Memory B cell (primary cell): ENCODE measurements around the gene MT4.
A peak's percentile ranks its signal among the peaks of the same experiment; 100 is the strongest.
"Not testable (repeated sequence)": the region's sequence is repeated elsewhere in the genome, so short reads cannot be mapped to it uniquely, and the experiment has no call there.

Experiments used
- ATAC-seq: fragments of 150-1000 bp; cut with Tn5 transposase; 2 replicates; pipeline ENCODE4 v1.10.0; 2021; ENCODE audit warnings: low read depth, mild to moderate bottlenecking, moderate library complexity
- DNase-seq, 2 donors: peaks; one replicate each; pipeline ENCODE4 v3.0.0; 2022; ENCODE audit warnings: low spot score in 2 of 2
- H3K27ac Mint-ChIP-seq: one replicate; pipeline ENCODE4 v1.8.0; 2022; ENCODE audit warnings: mild to moderate bottlenecking, moderate library complexity, mixed read lengths
- H3K27me3 Mint-ChIP-seq: one replicate; pipeline ENCODE4 v1.8.0; 2022; ENCODE audit warnings: mixed read lengths
- H3K36me3 Mint-ChIP-seq: one replicate; pipeline ENCODE4 v1.8.0; 2022; ENCODE audit warnings: mild to moderate bottlenecking, mixed read lengths
- H3K4me1 Mint-ChIP-seq: one replicate; pipeline ENCODE4 v1.8.0; 2022; ENCODE audit warnings: mixed read lengths
- H3K4me3 Mint-ChIP-seq: one replicate; pipeline ENCODE4 v1.8.0; 2022; ENCODE audit warnings: mild to moderate bottlenecking, moderate library complexity, mixed read lengths
- H3K9me3 Mint-ChIP-seq: one replicate; pipeline ENCODE4 v1.8.0; 2022; ENCODE audit warnings: mixed read lengths

MT4 gene

GRCh38 chr16:56577300-56577625, 12.4 kb downstream of the MT4 start:
- Mint-ChIP-seq H3K9me3 (peaks cover 5% of the 10 kb centered on the region), H3K4me3 (no peak overlapping the region), H3K27me3 (peaks cover 2% of the 10 kb centered on the region), H3K27ac (no peak overlapping the region), H3K36me3 (peaks cover 2% of the 10 kb centered on the region), H3K4me1 (peaks cover 5% of the 10 kb centered on the region)
- ATAC-seq (no peak), DNase-seq (no peak)

GRCh38 chr16:56580391-56581048, 15.6 kb downstream of the MT4 start:
- no peaks in the 10 kb centered on the region for H3K9me3 Mint-ChIP-seq
- no peak overlapping the region for H3K4me3 Mint-ChIP-seq
- H3K27me3 Mint-ChIP-seq, result peaks cover 6% of the 10 kb centered on the region
- ATAC-seq (no peak), DNase-seq (no peak)
- H3K4me1 Mint-ChIP-seq, result peaks cover 5% of the 10 kb centered on the region
- no peaks in the 10 kb centered on the region for H3K36me3 Mint-ChIP-seq
- H3K27ac Mint-ChIP-seq, result no peak overlapping the region

DNA sequence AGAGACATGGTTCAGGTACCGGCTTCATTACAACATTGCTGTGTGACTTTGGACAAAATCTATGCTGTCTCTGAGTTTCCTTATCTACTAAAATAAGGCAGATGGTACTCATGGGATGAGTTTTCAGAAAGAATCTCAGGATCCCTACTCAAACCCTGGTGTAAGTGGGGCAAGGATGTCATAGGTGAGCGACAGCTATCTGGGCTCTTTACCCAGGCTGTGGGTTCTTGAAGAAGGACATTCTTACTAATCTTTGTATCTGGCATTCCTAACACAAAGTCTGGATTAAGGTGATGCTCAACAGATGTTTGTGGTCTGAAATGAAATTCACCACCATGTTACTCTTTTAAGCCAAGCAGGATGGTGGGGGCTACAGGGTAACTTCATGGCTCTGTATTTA, 18.0 kb downstream of the MT4 start:
- not testable (repeated sequence) for H3K4me1 Mint-ChIP-seq, ATAC-seq, H3K27ac Mint-ChIP-seq, H3K36me3 Mint-ChIP-seq, H3K4me3 Mint-ChIP-seq, H3K9me3 Mint-ChIP-seq, DNase-seq
- H3K27me3 Mint-ChIP-seq, result peaks cover 10% of the 10 kb centered on the region

- no peaks in the 10 kb centered on the region for H3K9me3 Mint-ChIP-seq
- no peaks in the 10 kb centered on the region for H3K36me3 Mint-ChIP-seq
- no peak overlapping the region for H3K4me3 Mint-ChIP-seq
- H3K27ac Mint-ChIP-seq, result no peak overlapping the region
- no peaks in the 10 kb centered on the region for H3K4me1 Mint-ChIP-seq
- ATAC-seq, result no peak
- no peak for DNase-seq
- peaks cover 13% of the 10 kb centered on the region for H3K27me3 Mint-ChIP-seq
Observed at GRCh38 chr16:56583351-56584168, 18.7 kb downstream of the MT4 start.

- no peak for DNase-seq
- Mint-ChIP-seq H3K4me3 (no peak overlapping the region), H3K9me3 (no peaks in the 10 kb centered on the region), H3K36me3 (no peaks in the 10 kb centered on the region), H3K4me1 (peaks cover 3% of the 10 kb centered on the region), H3K27me3 (peaks cover 17% of the 10 kb centered on the region), H3K27ac (no peak overlapping the region)
- no peak for ATAC-seq
Observed at GRCh38 chr16:56584276-56584675, 19.4 kb downstream of the MT4 start.

GRCh38 chr16:56588781-56589140, 23.9 kb downstream of the MT4 start:
- DNase-seq (no peak), ATAC-seq (no peak)
- Mint-ChIP-seq H3K27ac (no peak overlapping the region), H3K4me1 (peaks cover 6% of the 10 kb centered on the region), H3K27me3 (peaks cover 33% of the 10 kb centered on the region), H3K4me3 (peak overlapping the region; percentile 59), H3K9me3 (no peaks in the 10 kb centered on the region), H3K36me3 (no peaks in the 10 kb centered on the region)

DNA sequence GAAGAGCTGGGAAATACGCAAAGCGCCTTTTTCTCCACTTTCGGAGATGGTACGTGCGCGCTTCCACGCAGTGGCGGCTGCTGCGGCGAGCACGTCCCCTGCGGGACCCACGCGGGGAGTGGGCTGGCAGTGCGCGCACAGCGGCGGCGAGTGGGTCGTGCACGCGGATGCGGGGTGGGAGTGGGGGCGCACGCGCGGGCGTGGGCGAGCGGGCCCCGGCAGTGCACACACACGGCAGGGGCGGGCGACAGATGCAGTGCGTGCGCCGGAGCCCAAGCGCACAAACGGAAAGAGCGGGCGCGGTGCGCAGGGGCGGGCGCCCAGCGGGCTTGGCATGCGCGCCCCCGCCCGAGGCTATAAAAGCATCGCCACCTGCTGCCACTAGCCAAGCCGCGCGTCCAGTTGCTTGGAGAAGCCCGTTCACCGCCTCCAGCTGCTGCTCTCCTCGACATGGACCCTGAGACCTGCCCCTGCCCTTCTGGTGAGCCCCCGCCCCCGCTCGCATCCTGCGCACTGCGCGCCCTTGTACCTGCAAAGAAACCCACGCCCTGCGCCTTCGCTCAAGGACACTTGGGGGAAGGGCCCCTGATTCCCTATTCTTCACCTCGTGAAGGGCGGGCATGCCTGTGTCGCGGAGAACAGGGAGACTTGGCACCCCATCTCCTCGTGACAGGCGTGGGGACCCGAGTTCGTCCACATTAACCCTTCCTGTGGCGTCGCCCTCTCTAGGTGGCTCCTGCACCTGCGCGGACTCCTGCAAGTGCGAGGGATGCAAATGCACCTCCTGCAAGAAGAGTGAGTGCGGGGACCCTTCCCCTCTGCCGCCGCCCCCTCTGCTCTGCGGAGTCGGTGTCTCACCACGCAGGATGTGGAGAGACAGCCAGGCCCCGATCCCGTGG, 24.5 kb downstream of the MT4 start, which contains the start of gene MT3:
Gene MT3, plus strand, starts transcription at position 388 of the 899 bp plus-strand sequence. Its CDS starts 63 bp downstream, at position 451.
- ATAC-seq, result peak; percentile 31
- peaks cover 6% of the 10 kb centered on the region for H3K4me1 Mint-ChIP-seq
- H3K4me3 Mint-ChIP-seq, result peak within 1 kb of the TSS; percentile 59
- H3K9me3 Mint-ChIP-seq, result peaks cover 2% of the 10 kb centered on the region
- no peaks in the 10 kb centered on the region for H3K36me3 Mint-ChIP-seq
- peaks cover 30% of the 10 kb centered on the region for H3K27me3 Mint-ChIP-seq
- no peak for DNase-seq
- H3K27ac Mint-ChIP-seq, result no peak within 1 kb of the TSS

- Mint-ChIP-seq H3K9me3 (peaks cover 2% of the 10 kb centered on the region), H3K27me3 (peaks cover 27% of the 10 kb centered on the region), H3K27ac (no peak overlapping the region), H3K4me3 (no peak overlapping the region), H3K36me3 (no peaks in the 10 kb centered on the region), H3K4me1 (peaks cover 6% of the 10 kb centered on the region)
- no peak for ATAC-seq
- DNase-seq, result no peak
Observed at GRCh38 chr16:56591377-56592060, 26.6 kb downstream of the MT4 start.

DNA sequence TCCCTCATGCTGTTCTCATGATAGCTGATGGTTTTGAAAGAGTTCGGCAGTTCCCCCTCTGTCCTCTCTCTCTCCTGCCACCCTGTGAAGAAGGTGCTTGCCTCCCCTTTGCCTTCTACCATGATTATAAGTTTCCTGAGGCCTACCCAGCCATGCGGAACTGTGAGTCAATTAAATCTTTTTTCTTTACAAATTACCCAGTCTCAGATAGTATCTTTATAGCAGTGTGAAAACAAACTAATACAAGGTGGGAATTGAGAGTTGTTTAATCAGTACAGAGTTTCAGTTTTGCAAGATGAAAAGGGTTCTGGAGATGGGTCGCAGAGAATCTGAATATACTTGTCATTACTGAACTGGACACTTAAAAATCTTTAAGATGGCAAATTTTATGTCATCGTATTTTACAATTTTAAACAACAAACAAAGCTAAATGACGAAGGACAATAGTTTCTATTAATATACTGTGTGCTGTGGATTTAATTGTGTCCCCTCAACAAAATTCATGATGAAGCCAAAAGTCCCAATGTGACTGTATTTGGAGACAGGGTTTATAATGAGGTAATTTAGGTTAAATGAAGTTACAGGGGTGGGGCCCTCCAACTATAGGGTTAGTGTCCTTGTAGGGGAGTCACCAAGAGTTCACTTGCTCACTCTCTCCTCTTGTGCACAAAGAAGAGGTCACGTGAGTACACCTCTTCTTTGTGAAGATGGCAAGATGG, 28.9 kb downstream of the MT4 start:
- H3K36me3 Mint-ChIP-seq, result no peaks in the 10 kb centered on the region
- peaks cover 5% of the 10 kb centered on the region for H3K4me1 Mint-ChIP-seq
- ATAC-seq, result no peak
- DNase-seq, result no peak
- H3K9me3 Mint-ChIP-seq, result peaks cover 9% of the 10 kb centered on the region
- peaks cover 22% of the 10 kb centered on the region for H3K27me3 Mint-ChIP-seq
- H3K4me3 Mint-ChIP-seq, result no peak overlapping the region
- H3K27ac Mint-ChIP-seq, result no peak overlapping the region

- Mint-ChIP-seq H3K36me3 (no peaks in the 10 kb centered on the region), H3K27me3 (peaks cover 19% of the 10 kb centered on the region), H3K4me1 (peaks cover 3% of the 10 kb centered on the region), H3K27ac (no peak overlapping the region), H3K4me3 (no peak overlapping the region), H3K9me3 (peaks cover 9% of the 10 kb centered on the region)
- DNase-seq (no peak), ATAC-seq (no peak)
Observed at GRCh38 chr16:56594292-56594619, 29.4 kb downstream of the MT4 start.

DNA sequence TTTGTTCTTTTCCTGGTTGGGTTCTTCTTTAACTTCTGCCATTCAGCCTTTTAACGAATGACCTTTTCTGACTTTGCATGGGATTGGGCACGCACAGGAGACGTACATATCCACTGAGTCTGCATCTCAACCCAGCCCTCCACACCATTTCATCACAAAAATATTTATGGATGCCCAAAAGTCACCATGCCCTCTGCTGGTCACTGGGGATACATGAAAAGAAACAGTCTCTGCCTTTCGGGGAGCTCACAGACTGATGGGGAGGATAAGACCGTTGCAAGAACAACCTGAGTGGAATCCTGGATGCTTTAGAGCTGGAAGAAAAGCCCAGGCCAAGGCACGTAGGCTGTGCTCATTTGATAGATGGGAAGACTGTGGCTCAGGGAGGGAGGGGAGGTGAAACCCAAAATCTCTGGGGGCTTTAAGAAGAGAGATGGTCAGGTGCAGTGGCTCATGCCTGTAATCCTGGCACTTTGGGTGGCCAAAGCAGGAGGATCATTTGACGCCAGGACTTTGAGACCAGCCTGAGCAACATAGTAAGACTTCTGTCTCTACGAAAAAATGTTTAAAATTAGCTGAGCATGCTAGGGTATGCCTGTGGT, 35.6 kb downstream of the MT4 start:
- peak; percentile 77 for ATAC-seq
- peak in 1 of 2 donors; percentile 43 for DNase-seq
- Mint-ChIP-seq H3K36me3 (no peaks in the 10 kb centered on the region), H3K27ac (no peak overlapping the region), H3K27me3 (peaks cover 10% of the 10 kb centered on the region), H3K4me3 (no peak overlapping the region), H3K4me1 (peaks cover 4% of the 10 kb centered on the region), H3K9me3 (peaks cover 7% of the 10 kb centered on the region)

DNA sequence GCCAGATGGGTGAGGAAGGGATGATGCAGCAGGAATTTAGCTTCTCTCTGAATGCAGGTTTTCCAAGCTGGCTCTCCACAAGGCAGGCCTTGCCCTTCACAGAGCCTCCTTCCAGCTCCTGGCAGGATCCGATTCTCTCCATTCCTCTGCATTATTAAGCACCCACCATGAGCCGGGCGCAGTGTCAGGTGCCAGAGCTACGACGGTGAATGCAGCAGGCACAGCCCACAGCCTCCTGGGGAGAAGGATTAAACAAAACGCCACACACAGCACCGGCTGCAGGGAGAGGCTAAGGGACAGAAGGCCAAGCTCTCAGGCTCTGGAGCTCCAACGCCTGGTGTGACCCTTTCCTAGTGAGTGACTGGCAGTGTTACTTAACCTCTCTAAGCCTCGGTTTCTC, 36.5 kb downstream of the MT4 start:
- no peak for DNase-seq
- Mint-ChIP-seq H3K27ac (no peak overlapping the region), H3K4me1 (peaks cover 4% of the 10 kb centered on the region), H3K4me3 (no peak overlapping the region), H3K27me3 (peaks cover 10% of the 10 kb centered on the region), H3K9me3 (peaks cover 7% of the 10 kb centered on the region), H3K36me3 (no peaks in the 10 kb centered on the region)
- no peak for ATAC-seq

GRCh38 chr16:56603589-56603988, 38.7 kb downstream of the MT4 start:
- ATAC-seq, result no peak
- no peak for DNase-seq
- peaks cover 10% of the 10 kb centered on the region for H3K4me1 Mint-ChIP-seq
- no peaks in the 10 kb centered on the region for H3K36me3 Mint-ChIP-seq
- H3K9me3 Mint-ChIP-seq, result no peaks in the 10 kb centered on the region
- no peak overlapping the region for H3K27ac Mint-ChIP-seq
- no peak overlapping the region for H3K4me3 Mint-ChIP-seq
- peaks cover 10% of the 10 kb centered on the region for H3K27me3 Mint-ChIP-seq
